AG20443 (cell line): Measurements from ENCODE around the gene CASKIN2.
"Not testable (repeated sequence)": the region's sequence is repeated elsewhere in the genome, so short reads cannot be mapped to it uniquely, and the experiment has no call there.

Source experiments
- DNase-seq: peaks from one replicate; pipeline ENCODE4 v3.0.0; 2012; ENCODE audit warnings: low spot score, mixed read lengths

The CASKIN2 gene

GRCh38 chr17:75487351-75488070 lies 27.8 kb downstream of the CASKIN2 start:
- no peak for DNase-seq

DNA sequence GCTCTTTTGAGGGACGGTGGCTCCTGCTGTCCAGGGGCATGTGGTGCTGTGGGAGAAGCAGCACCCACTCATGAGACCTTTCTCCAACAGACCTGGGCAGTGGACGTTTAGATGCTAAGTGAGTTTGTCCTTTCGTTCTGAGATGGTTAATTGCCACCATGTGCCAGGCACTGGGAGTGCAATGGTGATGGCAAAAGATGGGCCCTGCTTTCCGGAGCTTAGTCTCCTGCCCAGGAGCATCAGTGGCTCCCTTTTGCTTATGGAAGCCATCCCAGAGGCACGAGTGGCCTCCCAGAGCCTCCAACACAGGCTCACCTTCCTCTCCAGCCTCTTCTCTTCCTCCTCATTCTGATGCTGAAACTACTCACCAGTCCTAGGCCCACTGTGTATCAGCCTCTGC lies 28.4 kb downstream of the CASKIN2 start:
- DNase-seq = no peak

GRCh38 chr17:75486151-75486550 lies 29.2 kb downstream of the CASKIN2 start:
- no peak for DNase-seq

- DNase-seq = no peak
Observed at GRCh38 chr17:75485688-75486087, 29.6 kb downstream of the CASKIN2 start.

DNA sequence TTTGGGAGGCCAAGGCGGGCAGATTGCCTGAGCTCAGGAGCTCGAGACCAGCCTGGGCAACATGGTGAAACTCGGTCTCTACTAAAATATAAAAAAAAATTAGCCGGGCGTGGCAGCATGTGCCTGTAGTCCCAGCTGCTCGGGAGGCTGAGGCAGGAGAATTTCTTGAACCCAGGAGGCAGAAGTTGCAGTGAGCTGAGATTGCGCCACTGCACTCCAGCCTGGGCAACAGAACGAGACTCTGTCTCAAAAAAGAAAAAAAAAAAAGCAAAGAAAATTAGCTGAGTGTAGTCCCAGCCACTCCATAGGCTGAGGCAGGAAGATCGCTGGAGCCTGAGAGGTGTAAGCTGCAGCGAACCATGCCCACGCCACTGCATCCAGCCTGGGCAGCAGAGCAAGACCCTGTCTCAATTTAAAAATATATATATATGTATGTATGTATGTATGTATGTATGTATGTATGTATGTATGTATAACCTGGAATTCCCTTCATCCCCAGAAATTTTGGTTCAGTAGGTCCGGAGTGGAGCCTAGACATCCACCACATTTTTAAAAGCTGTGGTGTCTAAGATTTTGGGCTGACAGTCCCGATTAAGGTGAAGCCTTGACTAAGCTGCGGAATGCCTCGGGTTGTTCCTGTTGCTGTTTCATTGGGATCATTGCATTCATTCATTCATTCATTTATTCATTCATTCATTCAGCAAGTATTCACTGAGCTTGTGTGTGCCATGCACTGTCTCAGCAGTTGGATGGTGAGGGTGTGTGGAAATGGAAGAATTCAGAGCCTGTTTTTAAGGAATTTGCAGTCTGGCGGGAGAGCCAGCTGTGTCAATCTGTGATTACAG lies 33.0 kb downstream of the CASKIN2 start:
- no peak for DNase-seq

DNA sequence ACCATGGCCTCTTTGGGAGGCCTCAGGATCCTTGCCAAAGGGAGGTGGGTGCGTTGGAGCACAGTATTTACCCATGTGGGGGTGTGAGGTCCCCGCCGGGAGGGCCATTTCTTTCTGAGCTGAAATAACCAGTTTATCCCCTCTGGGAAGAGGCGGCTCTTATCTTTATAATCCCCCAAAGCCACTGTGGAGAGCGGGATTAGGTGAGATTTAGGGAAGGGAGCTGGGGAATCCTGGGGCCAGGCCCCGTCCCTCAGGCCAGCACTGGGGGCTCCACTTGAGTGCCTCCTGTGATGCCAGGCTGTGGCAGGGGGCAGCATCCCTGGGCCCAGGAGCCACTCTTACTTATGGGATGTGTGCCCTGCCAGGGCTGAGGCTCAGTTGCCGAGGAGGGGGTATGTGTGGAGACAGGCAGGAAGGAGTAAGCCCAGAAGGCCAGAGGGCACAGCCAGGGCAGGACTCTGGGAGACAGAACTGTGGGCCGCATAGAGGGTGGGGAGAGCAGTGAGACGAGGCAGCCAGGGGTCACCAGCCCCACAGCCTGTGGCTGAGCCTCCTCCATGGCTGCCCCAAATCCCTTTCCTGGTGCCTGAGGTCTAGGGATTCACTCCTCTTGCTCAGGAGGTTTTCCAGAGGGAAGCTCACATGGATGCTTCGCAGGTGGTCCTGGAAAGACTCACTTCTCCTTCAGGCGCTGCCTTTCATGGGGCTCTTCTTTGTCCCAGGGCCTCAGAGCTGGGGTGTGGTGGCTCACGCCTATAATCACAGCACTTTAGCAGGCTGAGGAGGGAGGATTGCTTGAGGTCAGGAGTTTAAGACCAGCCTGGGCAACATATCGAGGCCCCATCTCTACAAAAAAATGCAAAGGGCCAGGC lies 33.9 kb downstream of the CASKIN2 start:
- DNase-seq = no peak

- no peak for DNase-seq
Observed at GRCh38 chr17:75480281-75480680, 35.1 kb downstream of the CASKIN2 start.

- DNase-seq = no peak
Observed at GRCh38 chr17:75478508-75478907, 36.8 kb downstream of the CASKIN2 start.

- not testable (repeated sequence) for DNase-seq
Observed at GRCh38 chr17:75477490-75477862, 37.9 kb downstream of the CASKIN2 start.

- no peak for DNase-seq
Observed at GRCh38 chr17:75476752-75477489, 38.4 kb downstream of the CASKIN2 start.

GRCh38 chr17:75476271-75476671 lies 39.1 kb downstream of the CASKIN2 start:
- no peak for DNase-seq

DNA sequence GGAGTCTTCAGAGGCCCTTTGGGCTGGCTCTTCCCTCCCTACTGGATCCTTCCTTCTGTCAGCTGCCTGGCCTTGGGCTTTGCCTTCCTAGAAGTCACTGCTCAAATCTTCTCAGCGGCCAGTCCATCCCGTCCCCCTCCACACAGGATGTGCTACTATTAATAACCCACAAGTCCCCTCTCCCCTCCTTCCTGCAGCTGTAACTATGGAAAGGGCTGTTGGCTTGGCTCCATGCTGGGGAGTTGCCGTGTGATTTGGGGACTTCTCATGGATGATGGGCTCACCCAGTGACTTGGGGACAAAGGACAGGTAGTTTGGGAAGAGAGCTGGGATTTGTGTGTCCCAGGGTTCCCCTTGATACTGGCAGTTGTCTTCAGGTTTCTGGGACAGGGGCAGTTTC lies 39.5 kb downstream of the CASKIN2 start:
- no peak for DNase-seq

GRCh38 chr17:75475144-75475835 lies 40.0 kb downstream of the CASKIN2 start:
- DNase-seq = no peak

DNA sequence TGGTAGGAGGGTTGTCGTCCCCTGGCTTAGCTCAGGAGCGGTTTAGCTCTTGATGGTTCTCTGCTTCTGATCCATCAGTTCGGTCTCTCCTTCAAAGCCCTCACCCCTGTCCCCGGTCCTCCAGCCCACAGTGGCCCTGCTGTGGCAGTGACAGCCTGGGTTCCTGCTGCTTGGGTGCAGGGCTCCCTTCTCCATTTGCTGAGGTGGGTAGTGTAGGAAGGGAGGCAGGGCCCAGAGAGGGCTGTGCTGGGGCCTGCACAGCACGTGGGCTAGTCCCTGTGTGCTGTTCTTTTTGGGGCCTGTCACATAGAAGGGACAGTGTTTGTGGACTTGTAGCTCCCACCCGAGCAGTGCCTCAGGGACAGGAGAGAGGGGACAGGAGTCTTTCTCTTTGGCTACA lies 40.6 kb downstream of the CASKIN2 start:
- DNase-seq = no peak

GRCh38 chr17:75473246-75473645 lies 42.1 kb downstream of the CASKIN2 start:
- DNase-seq = no peak

GRCh38 chr17:75472119-75472518 lies 43.2 kb downstream of the CASKIN2 start:
- no peak for DNase-seq

- DNase-seq = no peak
Observed at GRCh38 chr17:75471207-75471606, 44.1 kb downstream of the CASKIN2 start.

DNA sequence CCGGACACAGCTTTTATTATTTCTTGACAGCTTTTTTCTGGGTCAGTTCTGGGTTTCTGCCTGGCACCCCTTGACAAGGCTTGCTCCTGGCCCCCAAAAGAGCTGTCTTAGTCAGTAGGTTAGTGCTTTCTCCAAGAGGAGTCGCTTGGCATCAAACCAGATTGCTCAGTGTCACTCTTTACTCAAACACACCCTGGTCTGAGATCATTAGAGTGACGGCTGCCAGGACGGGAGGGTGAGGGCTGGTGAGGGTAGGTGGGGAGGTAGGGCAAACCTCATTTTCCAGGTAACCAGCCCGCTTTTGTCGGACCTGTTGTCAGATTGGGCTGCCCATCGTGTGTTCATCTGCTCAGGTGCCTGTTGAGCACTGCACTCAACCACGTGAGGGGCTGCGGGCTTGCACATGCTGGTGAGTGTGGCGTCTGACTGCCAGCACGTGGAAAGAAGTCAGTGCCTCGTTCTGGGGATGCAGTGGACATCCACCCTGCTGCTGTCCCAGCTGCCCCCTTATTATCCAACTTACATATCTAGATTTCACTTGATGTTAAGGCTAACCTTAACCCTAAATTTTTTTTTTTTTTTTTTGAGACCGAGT lies 46.5 kb downstream of the CASKIN2 start:
- no peak for DNase-seq

- no peak for DNase-seq
Observed at GRCh38 chr17:75468291-75468754, 47.0 kb downstream of the CASKIN2 start.

GRCh38 chr17:75465039-75465438 lies 50.3 kb downstream of the CASKIN2 start:
- no peak for DNase-seq

- DNase-seq = no peak
Observed at GRCh38 chr17:75463603-75464002, 51.7 kb downstream of the CASKIN2 start.
